HG03039 (cell line): ENCODE results near the gene CAPN10.

ENCODE experiments used
- ATAC-seq: cut with Tn5 transposase; IDR thresholded peaks from one replicate; pipeline ENCODE4 v1.9.1; 2021; ENCODE audit warnings: mild to moderate bottlenecking, moderate library complexity; ENCODE audit not compliant: unreplicated experiment

Gene CAPN10

DNA sequence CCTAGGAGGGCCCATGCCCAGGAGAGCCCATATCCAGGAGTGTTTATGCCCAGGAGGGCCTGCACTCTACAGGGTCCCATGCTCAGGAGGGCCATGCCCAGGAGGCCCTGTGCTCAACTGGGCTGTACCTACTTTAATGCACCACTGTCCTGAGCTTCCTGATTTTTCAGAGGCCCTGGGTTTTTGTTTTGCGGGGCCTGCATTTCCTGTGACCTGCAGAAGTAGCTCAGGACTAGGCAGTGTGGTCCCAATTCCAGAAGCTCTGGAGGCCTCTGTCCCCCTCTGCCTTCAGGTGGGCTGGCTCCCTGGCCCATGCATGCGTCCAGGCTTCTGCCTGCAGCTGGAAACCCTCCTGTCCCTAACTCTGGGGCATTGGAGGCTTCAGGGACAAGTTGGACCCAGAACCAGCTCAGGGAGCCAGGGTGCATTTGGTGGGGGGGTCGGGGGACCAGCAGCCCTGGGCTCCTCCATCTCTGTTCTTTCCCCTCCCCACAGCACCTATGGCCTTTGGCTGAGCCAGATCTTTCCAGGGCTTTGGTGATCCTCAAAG is 49.5 kb downstream of the CAPN10 start:
- no peak for ATAC-seq

DNA sequence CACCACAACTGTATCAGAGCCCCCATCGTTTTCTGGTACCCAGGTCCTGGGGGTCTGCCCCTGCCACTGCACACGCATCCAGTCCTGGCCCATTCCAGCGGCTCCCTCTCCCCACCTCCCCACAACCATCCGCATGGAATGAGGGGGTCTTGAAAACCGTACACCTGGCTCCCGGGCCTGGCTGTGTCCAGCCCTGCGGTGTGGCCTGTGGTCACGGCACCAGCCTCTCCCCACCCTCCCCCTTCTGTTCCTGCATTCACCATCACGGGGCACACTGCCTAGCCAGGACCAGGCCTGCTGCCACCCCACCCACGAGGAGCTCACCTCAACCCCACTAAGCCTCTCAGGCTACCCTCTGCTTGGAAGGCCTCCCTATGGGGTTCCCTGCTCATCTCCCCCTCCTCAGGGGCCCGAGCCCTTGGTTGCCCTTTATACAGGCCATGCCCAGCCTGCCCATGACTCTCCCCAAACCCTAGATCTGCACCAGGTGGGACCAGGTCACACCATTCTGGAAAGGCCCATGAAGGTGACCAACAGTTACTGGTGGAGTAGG is 50.1 kb downstream of the CAPN10 start:
- ATAC-seq, result no peak

DNA sequence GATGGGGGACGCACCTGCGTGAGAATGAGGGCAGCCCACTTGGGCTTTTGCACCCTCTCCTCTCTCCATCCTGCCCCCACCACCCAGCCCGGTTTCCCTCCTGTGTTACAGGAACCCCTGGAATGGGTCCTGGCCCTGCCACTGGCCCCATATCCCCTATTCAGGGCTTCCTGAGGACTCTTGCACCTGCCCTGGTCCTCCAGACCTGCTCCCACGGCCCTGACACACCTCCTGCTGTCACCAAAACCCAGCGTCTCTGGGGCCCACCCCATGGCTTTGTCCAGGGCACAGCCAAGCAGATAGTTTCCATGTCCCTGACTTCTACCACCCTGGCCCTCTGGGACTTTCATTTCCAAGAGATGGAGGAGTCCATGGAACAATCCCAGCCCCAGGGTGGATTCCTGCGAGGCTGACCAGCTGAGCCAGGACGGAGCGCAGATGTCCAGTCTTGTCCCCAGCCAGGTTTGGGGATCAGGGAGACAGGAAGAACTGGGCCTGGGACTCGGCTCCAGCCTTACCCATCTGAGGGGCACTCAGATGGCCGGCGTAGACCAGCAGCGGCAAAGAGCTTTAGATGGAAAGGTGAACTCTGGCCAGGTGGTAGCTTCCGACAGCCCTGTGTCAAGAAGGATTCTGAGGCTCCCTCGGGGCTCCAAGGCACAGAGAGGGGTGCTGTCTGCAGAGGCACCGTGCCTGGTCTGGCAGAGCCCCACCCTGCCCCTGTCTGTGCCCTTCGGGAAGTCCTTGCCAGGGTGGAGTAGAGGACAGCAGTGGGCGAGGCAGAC is 50.8 kb downstream of the CAPN10 start:
- ATAC-seq, result no peak

DNA sequence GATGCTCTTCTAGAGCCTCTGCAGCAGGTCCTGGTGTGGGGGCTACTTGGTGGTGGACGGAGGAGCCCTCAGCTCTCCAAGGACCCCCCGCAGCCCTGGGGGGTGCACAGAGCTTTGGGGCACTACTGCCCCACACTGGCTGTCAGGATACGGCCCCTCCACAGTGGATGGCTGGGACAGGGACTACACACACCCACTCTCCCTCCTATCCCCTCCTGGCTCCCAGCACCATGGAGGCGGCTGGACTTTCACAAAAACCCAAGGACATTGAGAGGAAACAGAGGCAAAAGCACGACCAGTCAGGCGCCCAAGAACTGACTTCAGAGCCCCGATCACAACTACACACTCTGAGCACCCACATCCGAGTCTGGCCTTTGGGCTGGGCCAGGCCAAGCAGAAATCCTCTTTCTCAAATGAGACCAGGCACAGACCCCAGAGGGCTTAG is 51.4 kb downstream of the CAPN10 start:
- no peak for ATAC-seq

- ATAC-seq, result no peak
Measured at GRCh38 chr2:240638512-240639160, 52.1 kb downstream of the CAPN10 start.

DNA sequence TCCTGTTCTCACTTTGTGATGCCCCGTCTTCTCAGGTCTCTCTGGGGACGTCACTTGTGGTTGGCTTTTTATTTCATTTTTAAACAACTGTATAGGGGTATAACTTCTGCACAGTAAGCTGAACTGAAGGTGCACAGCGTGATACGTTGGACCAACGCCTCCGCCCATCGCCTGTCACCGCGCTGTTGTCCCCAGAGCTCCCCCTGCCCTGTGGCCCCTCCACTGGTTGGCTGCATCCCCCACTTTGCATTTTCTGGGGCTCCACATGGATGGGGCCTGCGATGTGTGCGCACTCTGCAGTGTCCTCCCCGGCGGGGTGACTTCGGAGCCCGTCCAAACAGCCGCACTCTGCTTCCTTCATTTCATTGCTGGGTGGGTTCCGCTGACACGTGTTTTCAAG is 53.0 kb downstream of the CAPN10 start:
- no peak for ATAC-seq

DNA sequence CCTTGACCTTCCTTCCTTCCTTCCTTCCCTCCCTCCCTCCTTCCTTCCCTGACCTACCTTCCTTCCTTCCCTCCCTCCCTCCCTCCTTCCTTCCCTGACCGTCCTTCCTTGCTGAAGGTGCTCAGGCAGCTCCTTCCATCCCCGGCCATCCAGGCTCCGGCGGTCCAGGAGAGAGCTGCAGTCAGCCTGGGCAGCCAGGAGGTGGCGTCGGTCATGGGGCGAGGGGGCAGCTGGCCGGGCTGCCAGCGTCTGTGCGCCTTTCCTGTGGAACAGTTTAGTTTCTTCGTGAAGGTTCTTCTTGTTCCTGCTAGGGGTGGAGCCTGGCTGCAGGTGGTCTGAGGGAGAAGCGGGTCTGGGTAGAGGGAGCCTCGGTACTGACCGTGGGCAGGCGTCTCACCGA is 54.4 kb downstream of the CAPN10 start:
- no peak for ATAC-seq

- ATAC-seq, result no peak
Measured at GRCh38 chr2:240642061-240642805, 55.7 kb downstream of the CAPN10 start.

DNA sequence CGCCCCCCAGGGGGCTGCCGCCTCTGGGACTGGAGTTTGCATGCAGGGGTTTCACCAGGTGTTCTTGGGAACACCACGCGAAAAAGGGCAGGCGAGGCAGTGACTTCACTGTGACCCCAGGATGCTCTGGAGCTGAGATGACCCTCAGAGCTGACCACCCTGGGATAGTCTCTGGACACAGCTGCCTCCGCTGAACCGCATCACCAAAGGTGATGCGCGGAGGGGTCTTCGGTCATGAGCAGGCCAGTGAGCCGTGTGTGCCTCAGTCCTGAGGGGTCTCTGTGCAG is 56.2 kb downstream of the CAPN10 start:
- no peak for ATAC-seq

DNA sequence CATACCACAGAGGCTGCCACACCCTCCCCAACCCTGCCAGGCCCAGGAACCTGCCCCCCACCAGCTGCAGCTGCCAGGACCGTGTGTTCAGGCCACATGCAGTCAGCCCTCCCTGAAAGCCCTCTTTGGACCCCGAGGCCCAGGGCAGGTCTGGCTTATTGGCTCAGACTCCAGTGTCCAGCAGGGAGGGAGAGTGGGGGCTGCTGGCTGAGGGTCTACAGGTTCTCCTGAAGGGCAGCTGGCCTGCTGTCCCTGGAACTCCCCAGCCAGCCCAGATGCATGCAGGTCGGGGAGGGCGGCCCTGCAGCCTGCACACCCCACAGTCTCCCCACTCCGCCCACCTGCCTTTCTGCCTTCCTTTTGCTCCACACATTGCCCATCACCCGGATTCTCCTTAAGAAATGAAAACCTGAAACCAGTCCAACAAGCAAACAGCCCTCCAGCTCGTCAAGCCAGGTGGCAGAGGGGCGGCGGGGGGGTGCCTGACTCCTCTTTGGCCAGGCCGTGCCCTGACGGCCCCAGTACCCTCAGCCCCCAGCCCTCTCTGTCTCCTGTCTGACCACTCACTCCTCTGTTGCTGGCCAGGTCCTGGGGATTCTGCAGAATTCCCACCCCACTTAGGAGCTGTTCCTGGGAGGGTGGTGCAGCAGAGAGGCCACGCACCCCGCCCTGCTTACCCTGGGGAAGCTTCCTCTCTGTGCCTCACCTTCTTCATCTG is 56.7 kb downstream of the CAPN10 start:
- ATAC-seq, result no peak

- ATAC-seq, result no peak
Measured at GRCh38 chr2:240643811-240644150, 57.2 kb downstream of the CAPN10 start.

DNA sequence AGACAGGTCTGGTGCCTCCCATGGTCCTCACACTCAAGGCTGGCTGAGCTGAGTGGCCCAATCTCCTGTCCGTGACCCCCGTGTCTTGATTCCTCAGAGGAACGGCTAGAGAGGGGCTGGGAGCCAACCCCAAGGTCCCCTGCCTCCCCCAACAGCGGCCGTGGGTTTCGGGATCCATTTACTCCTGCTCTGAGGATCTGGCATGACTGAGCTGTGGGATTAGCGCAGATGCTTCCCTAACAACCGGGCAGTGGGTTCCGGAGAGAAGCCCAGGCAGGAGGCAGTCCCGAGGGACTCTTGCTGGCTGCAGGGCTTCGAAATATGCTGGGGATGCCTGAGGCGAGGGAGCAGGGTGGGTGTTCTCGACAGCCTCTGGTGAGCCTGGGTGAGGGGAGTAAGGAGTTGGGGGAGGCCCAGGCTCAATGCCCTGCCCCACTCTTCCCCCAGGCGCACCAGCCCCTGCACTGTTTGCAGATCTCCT is 57.7 kb downstream of the CAPN10 start:
- ATAC-seq, result no peak

GRCh38 chr2:240644859-240645301 is 58.3 kb downstream of the CAPN10 start:
- no peak for ATAC-seq

DNA sequence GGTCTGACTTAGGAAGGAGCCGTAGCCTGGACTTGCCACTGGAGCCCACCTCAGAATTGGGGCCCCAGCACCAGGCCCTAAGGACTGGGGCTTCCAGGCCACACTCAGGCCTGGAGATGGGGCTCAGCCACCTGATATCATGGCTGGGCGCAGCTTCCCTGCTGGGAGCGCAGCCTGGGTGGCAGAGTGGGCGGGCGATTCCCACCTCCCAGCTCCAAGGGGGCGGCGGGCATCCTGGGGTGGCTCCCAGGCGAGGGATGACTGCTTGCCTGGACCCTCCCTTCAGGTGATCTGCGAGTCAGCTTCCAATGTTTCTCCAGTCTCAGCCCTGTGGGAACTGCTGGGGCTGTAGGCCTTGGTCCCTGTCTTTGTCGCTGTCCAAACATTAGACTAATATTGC is 58.8 kb downstream of the CAPN10 start:
- no peak for ATAC-seq

- ATAC-seq, result no peak
Measured at GRCh38 chr2:240645801-240646175, 59.3 kb downstream of the CAPN10 start.

GRCh38 chr2:240646176-240646899 is 59.8 kb downstream of the CAPN10 start:
- ATAC-seq, result no peak

GRCh38 chr2:240646900-240647502 is 60.5 kb downstream of the CAPN10 start:
- ATAC-seq, result no peak

DNA sequence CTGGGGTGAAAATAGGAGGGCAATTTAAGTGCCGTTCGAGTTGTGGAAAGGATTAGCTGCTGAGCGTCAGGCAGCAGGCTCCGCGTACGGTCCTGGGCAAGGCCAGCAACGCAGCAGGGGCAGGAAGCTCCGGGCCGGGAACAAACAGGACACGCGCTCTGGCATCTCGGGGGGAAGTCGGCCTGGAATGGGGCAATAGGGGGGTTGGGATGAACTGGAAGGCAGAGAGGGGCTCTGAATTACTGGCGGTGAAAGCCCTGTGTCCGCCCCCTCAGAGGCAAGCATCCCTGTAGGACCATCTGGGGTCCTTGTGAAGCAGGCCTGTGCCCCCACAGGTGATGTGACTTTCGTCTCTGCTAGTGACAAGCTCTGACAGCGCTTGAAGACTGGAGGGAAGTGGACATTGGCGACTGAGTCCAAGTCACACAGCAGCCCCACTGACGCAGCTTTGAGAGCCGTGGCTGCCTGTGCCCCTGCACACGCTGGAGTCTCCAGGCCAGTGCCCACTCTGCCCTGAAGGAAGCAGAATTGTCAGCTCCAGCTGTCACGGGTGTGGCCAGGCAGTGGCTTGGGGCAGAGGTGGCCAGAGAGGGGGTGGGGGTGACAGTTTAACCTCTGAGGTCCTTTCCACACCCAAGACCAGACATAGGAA is 61.1 kb downstream of the CAPN10 start:
- ATAC-seq, result no peak

DNA sequence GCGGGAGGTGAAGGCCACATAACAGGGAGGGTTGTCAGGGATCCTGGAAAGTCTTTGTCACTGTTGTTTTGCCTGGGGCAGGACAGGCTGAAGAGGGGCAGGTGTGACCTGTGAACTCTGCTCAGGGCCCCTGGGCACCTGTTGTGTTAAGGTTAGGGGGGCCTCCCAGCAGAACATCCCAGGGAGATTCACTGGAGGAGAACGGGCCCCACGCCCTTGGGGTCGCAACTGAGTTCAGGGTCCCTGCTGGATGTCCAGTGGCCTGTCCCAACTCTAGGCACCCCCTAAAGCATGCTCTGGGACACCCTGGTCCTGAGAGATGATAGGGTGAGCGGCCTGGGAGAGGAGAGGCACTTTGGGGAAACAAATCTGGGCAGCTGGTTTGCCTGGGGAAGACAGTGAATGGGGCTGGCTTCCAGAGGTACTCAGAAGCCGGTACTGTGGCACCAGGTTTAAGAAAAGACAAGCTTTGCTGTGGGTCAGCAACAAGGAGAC is 61.7 kb downstream of the CAPN10 start:
- ATAC-seq, result no peak
